IPS-15b (cell line): ENCODE measurements around the gene PLVAP.

ENCODE experiments used
- H3K27me3 ChIP-seq: one replicate; pipeline ENCODE4 v1.6.1; 2013; ENCODE audit warnings: low read length; ENCODE audit not compliant: control insufficient read depth, insufficient read depth
- H3K36me3 ChIP-seq: one replicate; pipeline ENCODE4 v1.6.1; 2013; ENCODE audit warnings: low read length; ENCODE audit not compliant: control insufficient read depth, insufficient read depth
- H3K4me1 ChIP-seq: one replicate; pipeline ENCODE4 v1.6.1; 2013; ENCODE audit warnings: mild to moderate bottlenecking, low read length; ENCODE audit not compliant: control insufficient read depth, insufficient read depth
- H3K4me3 ChIP-seq: one replicate; pipeline ENCODE4 v1.5.1; 2013; ENCODE audit warnings: low read depth, low read length
- H3K9ac ChIP-seq: one replicate; pipeline ENCODE4 v1.6.1; 2013; ENCODE audit warnings: low read depth, mild to moderate bottlenecking, low read length
- H3K9me3 ChIP-seq: one replicate; pipeline ENCODE4 v1.6.1; 2013; ENCODE audit warnings: mild to moderate bottlenecking, low read length; ENCODE audit not compliant: control insufficient read depth, insufficient read depth

The PLVAP gene

GRCh38 chr19:17328517-17329365 lies 48.4 kb downstream of the PLVAP start:
- H3K4me3 ChIP-seq = peak overlapping the region; percentile 65
- peak overlapping the region; percentile 70 for H3K9ac ChIP-seq
- H3K36me3 ChIP-seq = peaks cover 13% of the 10 kb centered on the region
- no peaks in the 10 kb centered on the region for H3K4me1 ChIP-seq
- no peaks in the 10 kb centered on the region for H3K9me3 ChIP-seq
- H3K27me3 ChIP-seq = peaks cover 12% of the 10 kb centered on the region

DNA sequence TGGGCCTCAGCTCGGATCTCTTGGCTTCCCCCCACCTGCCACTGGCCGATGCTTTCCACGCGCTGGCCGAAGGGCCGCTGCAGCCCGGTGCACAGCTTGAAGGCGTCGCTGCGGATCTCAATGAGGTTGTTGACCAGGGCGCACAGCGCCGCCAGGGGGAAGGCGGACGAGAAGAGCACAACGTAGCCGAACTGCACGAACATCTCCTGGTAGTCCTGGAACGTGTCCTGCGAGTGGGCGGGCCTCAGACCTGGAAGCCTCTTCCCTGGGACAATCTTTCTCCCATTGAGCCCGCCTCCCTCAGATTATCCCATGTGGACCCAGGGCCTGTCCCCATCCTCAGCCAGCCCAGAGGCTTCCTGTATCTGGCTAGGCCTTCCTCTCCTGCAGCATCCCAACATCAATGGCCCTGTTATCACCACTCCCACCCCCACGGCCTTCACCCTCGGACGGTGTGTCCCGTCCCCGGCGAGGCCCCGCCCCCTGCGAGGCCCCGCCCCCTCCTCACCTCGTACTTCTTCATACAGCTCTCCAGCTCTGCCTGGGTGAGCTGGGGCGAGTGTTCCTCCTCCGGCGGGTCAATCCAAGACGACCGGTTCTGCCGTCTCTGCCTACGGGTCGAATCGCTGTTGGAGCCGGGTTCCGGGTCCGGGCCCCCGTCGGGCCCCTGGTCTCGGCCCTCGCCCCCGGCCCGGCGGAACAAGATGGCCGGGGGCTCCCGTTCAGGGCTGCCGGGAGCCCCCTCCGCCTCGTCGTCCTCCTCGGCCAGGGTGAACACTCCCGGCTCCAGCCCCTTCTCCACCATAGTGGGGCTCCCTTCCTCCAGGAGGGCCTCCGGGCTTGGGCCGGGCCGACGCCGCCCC lies 49.3 kb downstream of the PLVAP start:
- peaks cover 12% of the 10 kb centered on the region for H3K27me3 ChIP-seq
- peak overlapping the region; percentile 70 for H3K9ac ChIP-seq
- H3K4me3 ChIP-seq = peak overlapping the region; percentile 65

GRCh38 chr19:17327068-17327653 lies 50.0 kb downstream of the PLVAP start:
- Histone ChIP-seq H3K4me3 (peak overlapping the region; percentile 65), H3K9me3 (no peaks in the 10 kb centered on the region), H3K4me1 (no peaks in the 10 kb centered on the region), H3K36me3 (peaks cover 9% of the 10 kb centered on the region), H3K9ac (peak overlapping the region; percentile 56), H3K27me3 (peaks cover 12% of the 10 kb centered on the region)

More for the DNA sequence above, 49.3 kb downstream of the PLVAP start:
- H3K36me3 ChIP-seq = peaks cover 9% of the 10 kb centered on the region
- no peaks in the 10 kb centered on the region for H3K9me3 ChIP-seq
- H3K4me1 ChIP-seq = no peaks in the 10 kb centered on the region

GRCh38 chr19:17326595-17326966 lies 50.6 kb downstream of the PLVAP start:
- H3K9ac ChIP-seq = no peak overlapping the region
- no peak overlapping the region for H3K4me3 ChIP-seq
- H3K4me1 ChIP-seq = no peaks in the 10 kb centered on the region
- H3K9me3 ChIP-seq = no peaks in the 10 kb centered on the region
- peaks cover 12% of the 10 kb centered on the region for H3K36me3 ChIP-seq
- peaks cover 12% of the 10 kb centered on the region for H3K27me3 ChIP-seq

- Histone ChIP-seq H3K9me3 (no peaks in the 10 kb centered on the region), H3K9ac (no peak overlapping the region), H3K4me1 (no peaks in the 10 kb centered on the region), H3K4me3 (no peak overlapping the region), H3K36me3 (peaks cover 15% of the 10 kb centered on the region), H3K27me3 (peaks cover 12% of the 10 kb centered on the region)
Measured at GRCh38 chr19:17325881-17326594, 51.1 kb downstream of the PLVAP start.

DNA sequence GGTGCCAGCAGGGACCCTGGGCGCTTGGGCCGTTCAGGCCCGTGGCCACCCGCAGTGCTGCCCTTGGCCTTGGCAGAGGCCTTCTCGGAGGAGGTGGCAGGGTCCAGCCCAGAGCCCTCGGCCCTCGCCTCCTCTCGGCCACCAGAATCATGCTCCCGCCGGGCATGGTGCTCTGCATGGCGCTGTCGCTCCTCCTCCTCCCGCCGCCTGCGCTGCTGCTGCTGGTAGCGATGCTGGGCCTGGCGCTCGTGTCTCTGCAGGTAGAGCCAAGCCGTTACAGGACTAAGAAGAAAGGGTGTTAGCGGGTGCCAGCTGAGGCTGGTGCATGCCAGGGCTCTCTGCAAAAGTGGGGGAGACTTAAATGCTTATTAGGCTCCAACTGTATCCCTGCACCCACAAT lies 52.0 kb downstream of the PLVAP start:
- Histone ChIP-seq H3K4me3 (no peak overlapping the region), H3K27me3 (peaks cover 9% of the 10 kb centered on the region), H3K9me3 (no peaks in the 10 kb centered on the region), H3K4me1 (no peaks in the 10 kb centered on the region), H3K9ac (no peak overlapping the region), H3K36me3 (peaks cover 22% of the 10 kb centered on the region)

DNA sequence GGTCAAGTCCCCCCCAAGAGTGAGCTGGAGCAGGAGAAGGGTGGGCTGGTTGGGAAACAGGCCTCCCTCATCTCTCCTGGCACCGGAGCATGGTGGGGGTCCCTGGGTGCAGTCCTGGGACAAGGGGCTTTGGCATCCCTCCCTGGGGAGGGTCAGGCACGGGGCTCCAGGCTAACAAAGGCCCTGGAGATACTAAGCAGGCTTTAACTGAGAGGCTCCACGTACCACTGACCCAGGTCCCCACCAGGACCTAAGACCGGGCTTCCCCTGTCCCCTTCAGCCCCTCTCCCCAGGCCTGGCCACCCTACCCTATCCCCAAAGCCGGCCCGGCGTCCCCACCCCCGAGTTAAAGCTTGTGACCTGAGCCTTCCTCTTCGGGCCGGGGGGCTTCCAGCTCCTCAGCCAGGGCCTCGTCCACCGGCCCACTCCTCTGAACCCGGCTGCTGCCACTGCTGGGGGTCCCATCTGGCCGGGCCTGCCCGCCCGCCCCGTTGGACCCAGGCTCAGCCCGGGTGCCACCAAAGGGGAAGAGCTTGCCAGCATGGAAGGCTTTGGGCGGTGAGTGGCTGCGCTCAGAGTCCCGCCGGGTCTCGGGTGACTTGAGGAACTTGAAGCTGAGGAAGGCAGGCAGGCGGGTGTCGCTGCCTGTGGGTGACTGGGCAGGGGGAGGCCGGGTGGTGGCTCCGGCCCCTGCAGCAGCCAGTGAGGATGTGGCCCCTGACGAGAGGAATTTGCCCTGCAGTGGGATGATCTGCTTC lies 52.6 kb downstream of the PLVAP start:
- Histone ChIP-seq H3K9me3 (no peaks in the 10 kb centered on the region), H3K4me3 (no peak overlapping the region), H3K9ac (no peak overlapping the region), H3K27me3 (peaks cover 3% of the 10 kb centered on the region), H3K36me3 (peaks cover 27% of the 10 kb centered on the region), H3K4me1 (no peaks in the 10 kb centered on the region)

- Histone ChIP-seq H3K9me3 (no peaks in the 10 kb centered on the region), H3K36me3 (peaks cover 33% of the 10 kb centered on the region), H3K4me3 (no peak overlapping the region), H3K27me3 (no peaks in the 10 kb centered on the region), H3K4me1 (no peaks in the 10 kb centered on the region), H3K9ac (no peak overlapping the region)
Measured at GRCh38 chr19:17323964-17324332, 53.2 kb downstream of the PLVAP start.

GRCh38 chr19:17323300-17323963 lies 53.7 kb downstream of the PLVAP start:
- H3K27me3 ChIP-seq = no peaks in the 10 kb centered on the region
- no peaks in the 10 kb centered on the region for H3K9me3 ChIP-seq
- peaks cover 36% of the 10 kb centered on the region for H3K36me3 ChIP-seq
- no peaks in the 10 kb centered on the region for H3K4me1 ChIP-seq
- no peak overlapping the region for H3K4me3 ChIP-seq
- H3K9ac ChIP-seq = no peak overlapping the region

- Histone ChIP-seq H3K27me3 (no peaks in the 10 kb centered on the region), H3K4me1 (no peaks in the 10 kb centered on the region), H3K9ac (no peak overlapping the region), H3K9me3 (no peaks in the 10 kb centered on the region), H3K36me3 (peaks cover 36% of the 10 kb centered on the region), H3K4me3 (no peak overlapping the region)
Measured at GRCh38 chr19:17322854-17323253, 54.3 kb downstream of the PLVAP start.
